MM.1S (cell line): Measurements from ENCODE around the gene GSE1.

ENCODE experiments used
- DNase-seq: peaks from one replicate; pipeline ENCODE4 v3.0.0-alpha.2; 2015
- H2AFZ ChIP-seq: fragments of 300-600 bp; sonication (generic); 2 replicates; pipeline ENCODE4 v1.6.0; 2016; ENCODE audit warnings: antibody characterized with exemption, low read length
- H3F3A ChIP-seq: fragments of 300-600 bp; sonication (generic); 2 replicates; pipeline ENCODE4 v1.6.1; 2016; ENCODE audit warnings: mild to moderate bottlenecking, antibody characterized with exemption, low read length, moderate library complexity, mixed read lengths; ENCODE audit not compliant: insufficient read depth
- H3K27ac ChIP-seq: fragments of 300-600 bp; sonication (generic); 2 replicates; pipeline ENCODE4 v1.5.1; 2016; ENCODE audit warnings: mild to moderate bottlenecking, low read length
- H3K27me3 ChIP-seq: fragments of 300-600 bp; sonication (generic); replicated peaks from 2 replicates; pipeline ENCODE4 v1.6.0; 2016; ENCODE audit warnings: low read length; ENCODE audit not compliant: insufficient read depth
- H3K36me3 ChIP-seq: fragments of 300-600 bp; sonication (generic); replicated peaks from 2 replicates; pipeline ENCODE4 v1.6.1; 2016; ENCODE audit warnings: mild to moderate bottlenecking, low read length, mixed read lengths; ENCODE audit not compliant: insufficient read depth
- H3K4me1 ChIP-seq: fragments of 300-600 bp; sonication (generic); 2 replicates; pipeline ENCODE4 v1.6.1; 2016; ENCODE audit warnings: low read length, mixed read lengths
- H3K4me2 ChIP-seq: fragments of 300-600 bp; sonication (generic); 2 replicates; pipeline ENCODE4 v1.6.0; 2016; ENCODE audit warnings: low read depth, low read length
- H3K4me3 ChIP-seq: fragments of 300-600 bp; sonication (generic); 2 replicates; pipeline ENCODE4 v1.5.1; 2016; ENCODE audit warnings: low read length, mixed read lengths
- H3K79me2 ChIP-seq: fragments of 300-600 bp; sonication (generic); 2 replicates; pipeline ENCODE4 v1.6.1; 2016; ENCODE audit warnings: mixed run types, low read length, mixed read lengths
- H3K9ac ChIP-seq: fragments of 300-600 bp; sonication (generic); 2 replicates; pipeline ENCODE4 v1.6.1; 2016; ENCODE audit warnings: low read length, mixed read lengths
- H3K9me2 ChIP-seq: fragments of 300-600 bp; sonication (generic); replicated peaks from 2 replicates; pipeline ENCODE4 v1.6.1; 2016; ENCODE audit warnings: mild to moderate bottlenecking, low read length, mixed read lengths; ENCODE audit not compliant: insufficient read depth
- H3K9me3 ChIP-seq: fragments of 300-600 bp; sonication (generic); replicated peaks from 2 replicates; pipeline ENCODE4 v1.6.1; 2016; ENCODE audit warnings: mild to moderate bottlenecking, low read length, mixed read lengths; ENCODE audit not compliant: insufficient read depth
- H4K20me1 ChIP-seq: fragments of 300-600 bp; sonication (generic); 2 replicates; pipeline ENCODE4 v1.6.1; 2016; ENCODE audit warnings: mild to moderate bottlenecking, low read length, moderate library complexity, mixed read lengths; ENCODE audit not compliant: insufficient read depth
- EZH2 ChIP-seq: fragments of 300-600 bp; sonication (generic); optimal IDR thresholded peaks from 2 replicates; pipeline ENCODE3; 2017; ENCODE audit warnings: low read depth, mild to moderate bottlenecking, antibody characterized with exemption, low read length, mixed read lengths
- EZH2phosphoT487 ChIP-seq: fragments of 300-600 bp; sonication (generic); IDR thresholded peaks from 2 replicates; pipeline ENCODE4 v1.6.1; 2018; ENCODE audit warnings: antibody characterized with exemption, low read length
- TF ChIP-seq, protein P1 (sequence below): fragments of 300-600 bp; sonication (generic); IDR thresholded peaks from 2 replicates; pipeline ENCODE4 v1.5.1; 2016; ENCODE audit warnings: antibody characterized with exemption, low read length, mixed read lengths

Gene GSE1

DNA sequence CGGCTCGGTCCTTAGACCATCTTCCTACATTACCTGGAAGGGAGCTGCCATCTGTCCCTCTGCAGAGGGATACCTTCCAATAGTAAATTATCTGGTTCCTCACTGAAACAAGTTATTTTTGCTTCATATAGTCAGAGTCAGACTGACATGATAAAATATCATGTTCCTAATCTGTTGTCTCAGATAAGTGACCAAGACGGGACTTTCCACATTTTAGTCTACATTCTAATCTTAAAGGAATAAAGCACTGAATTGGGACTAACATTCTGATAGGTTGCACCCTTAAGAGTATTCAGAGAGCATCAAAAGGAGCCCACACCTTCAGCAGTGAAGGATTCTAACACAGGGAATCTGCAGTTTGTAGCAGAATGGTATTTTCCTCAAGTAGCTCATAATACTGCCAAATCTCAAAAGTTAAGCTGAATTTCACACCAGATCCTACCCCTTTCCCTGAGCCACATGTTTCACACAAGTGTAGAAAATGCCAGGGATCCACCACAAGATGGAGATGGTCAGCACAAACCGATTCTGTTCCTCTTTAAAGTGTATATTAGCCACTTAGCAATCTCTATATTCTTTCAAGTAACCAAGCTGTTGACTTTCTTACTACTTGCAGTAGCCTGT lies 62.2 kb downstream of the GSE1 start:
- peaks cover 36% of the 10 kb centered on the region for H3K4me1 ChIP-seq
- peak overlapping the region; percentile 74 for H3K4me2 ChIP-seq
- peaks cover 22% of the 10 kb centered on the region for H3F3A ChIP-seq
- H4K20me1 ChIP-seq, result no peaks in the 10 kb centered on the region
- no peaks in the 10 kb centered on the region for H3K36me3 ChIP-seq
- peak overlapping the region; percentile 16; the same call in 1 of the 2 replicates for H3K9ac ChIP-seq
- H3K79me2 ChIP-seq, result peaks cover 12% of the 10 kb centered on the region; the same call in 1 of the 2 replicates
- H3K9me2 ChIP-seq, result no peaks in the 10 kb centered on the region
- no peak for DNase-seq
- H2AFZ ChIP-seq, result no peak overlapping the region
- H3K9me3 ChIP-seq, result no peaks in the 10 kb centered on the region
- H3K27ac ChIP-seq, result peak overlapping the region; percentile 73
- TF ChIP-seq EZH2 (no peak), EZH2phosphoT487 (no peak)
- TF ChIP-seq, protein P1, sequence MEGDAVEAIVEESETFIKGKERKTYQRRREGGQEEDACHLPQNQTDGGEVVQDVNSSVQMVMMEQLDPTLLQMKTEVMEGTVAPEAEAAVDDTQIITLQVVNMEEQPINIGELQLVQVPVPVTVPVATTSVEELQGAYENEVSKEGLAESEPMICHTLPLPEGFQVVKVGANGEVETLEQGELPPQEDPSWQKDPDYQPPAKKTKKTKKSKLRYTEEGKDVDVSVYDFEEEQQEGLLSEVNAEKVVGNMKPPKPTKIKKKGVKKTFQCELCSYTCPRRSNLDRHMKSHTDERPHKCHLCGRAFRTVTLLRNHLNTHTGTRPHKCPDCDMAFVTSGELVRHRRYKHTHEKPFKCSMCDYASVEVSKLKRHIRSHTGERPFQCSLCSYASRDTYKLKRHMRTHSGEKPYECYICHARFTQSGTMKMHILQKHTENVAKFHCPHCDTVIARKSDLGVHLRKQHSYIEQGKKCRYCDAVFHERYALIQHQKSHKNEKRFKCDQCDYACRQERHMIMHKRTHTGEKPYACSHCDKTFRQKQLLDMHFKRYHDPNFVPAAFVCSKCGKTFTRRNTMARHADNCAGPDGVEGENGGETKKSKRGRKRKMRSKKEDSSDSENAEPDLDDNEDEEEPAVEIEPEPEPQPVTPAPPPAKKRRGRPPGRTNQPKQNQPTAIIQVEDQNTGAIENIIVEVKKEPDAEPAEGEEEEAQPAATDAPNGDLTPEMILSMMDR, result peak; percentile 32
- peak overlapping the region; percentile 17; the same call in 1 of the 2 replicates for H3K4me3 ChIP-seq
- no peaks in the 10 kb centered on the region for H3K27me3 ChIP-seq

- Histone ChIP-seq H2AFZ (no peak overlapping the region), H4K20me1 (no peaks in the 10 kb centered on the region), H3F3A (peaks cover 22% of the 10 kb centered on the region), H3K9me2 (no peaks in the 10 kb centered on the region), H3K79me2 (peaks cover 12% of the 10 kb centered on the region; the same call in 1 of the 2 replicates), H3K27ac (no peak overlapping the region; the same call in 1 of the 2 replicates), H3K4me1 (peaks cover 36% of the 10 kb centered on the region), H3K9me3 (no peaks in the 10 kb centered on the region), H3K9ac (no peak overlapping the region), H3K36me3 (no peaks in the 10 kb centered on the region), H3K4me3 (no peak overlapping the region), H3K4me2 (no peak overlapping the region), H3K27me3 (no peaks in the 10 kb centered on the region)
- no peak for DNase-seq
- TF ChIP-seq EZH2 (no peak), EZH2phosphoT487 (no peak)
- TF ChIP-seq, protein P1, result no peak
Measured at GRCh38 chr16:85676466-85676865, 63.3 kb downstream of the GSE1 start.

DNA sequence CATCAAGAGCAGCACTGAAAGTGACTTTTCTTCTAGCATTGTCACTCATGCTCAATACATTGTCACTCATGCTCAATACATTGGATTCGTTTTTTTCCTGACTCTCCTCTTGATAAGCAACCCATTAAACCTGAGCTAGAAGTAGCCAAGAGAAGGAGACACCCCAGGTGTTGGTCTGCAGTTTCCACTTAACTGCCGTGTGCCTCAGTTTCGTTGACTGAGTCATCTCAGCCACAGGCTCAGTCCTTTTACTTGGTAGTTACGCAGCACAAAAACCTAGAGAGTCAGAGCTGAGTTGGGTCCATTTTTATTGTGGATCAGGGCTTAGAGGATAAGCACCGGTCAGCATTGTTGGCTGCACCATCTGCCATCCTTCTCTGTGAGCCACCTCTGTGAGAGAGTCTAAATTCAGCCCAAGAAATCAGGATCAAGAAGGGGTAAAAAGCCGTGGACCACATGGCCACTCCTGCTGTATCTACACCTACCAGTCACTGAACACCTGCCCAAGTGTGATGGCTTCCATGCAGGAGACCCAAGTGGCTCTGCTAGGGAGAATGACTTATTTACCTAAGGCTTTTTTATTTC lies 64.4 kb downstream of the GSE1 start:
- Histone ChIP-seq H3K79me2 (peaks cover 12% of the 10 kb centered on the region; the same call in 1 of the 2 replicates), H4K20me1 (no peaks in the 10 kb centered on the region), H3K9me2 (no peaks in the 10 kb centered on the region), H3K4me2 (no peak overlapping the region), H3K4me3 (no peak overlapping the region), H3K36me3 (no peaks in the 10 kb centered on the region), H3F3A (peaks cover 22% of the 10 kb centered on the region), H3K4me1 (peaks cover 36% of the 10 kb centered on the region), H3K27me3 (no peaks in the 10 kb centered on the region), H2AFZ (no peak overlapping the region), H3K9me3 (no peaks in the 10 kb centered on the region), H3K27ac (peak overlapping the region; percentile 27; the same call in 1 of the 2 replicates), H3K9ac (no peak overlapping the region)
- DNase-seq, result peak; percentile 21
- TF ChIP-seq, protein P1, result no peak
- TF ChIP-seq EZH2 (no peak), EZH2phosphoT487 (no peak)
